Thyroid gland (tissue), 4 donors: ENCODE results near the gene TRAK1. TPM values are rescaled to one million over a fixed set of nuclear protein-coding genes. Genes with fewer than 3 reads are reported as not detected.

ENCODE experiments used
- DNase-seq, 2 donors: peaks; one replicate each; pipeline ENCODE4 v3.0.0-alpha.2; 2019
- H3K27ac ChIP-seq, 3 donors: fragments of 200-600 bp; sonication (generic); 1 replicate in 2 of 3; 2 replicates in 1 of 3; pipeline ENCODE4 v1.5.1; 2016 to 2019; ENCODE audit warnings: mild to moderate bottlenecking in 1 of 3, moderate library complexity in 1 of 3
- H3K27me3 ChIP-seq: fragments of 200-600 bp; sonication (generic); one replicate; pipeline ENCODE4 v1.5.1; 2019
- H3K36me3 ChIP-seq, 2 donors: fragments of 200-600 bp; sonication (generic); one replicate each; pipeline ENCODE4 v1.5.1; 2016 to 2019
- H3K4me1 ChIP-seq, 2 donors: fragments of 200-600 bp; sonication (generic); one replicate each; pipeline ENCODE4 v1.5.1; 2017 to 2019
- H3K4me3 ChIP-seq, 3 donors: fragments of 200-600 bp; sonication (generic); replicated peaks in 1 of 3; 1 replicate in 2 of 3; 2 replicates in 1 of 3; pipeline ENCODE4 v1.5.1; 2016; ENCODE audit warnings: mild to moderate bottlenecking in 1 of 3
- H3K9me3 ChIP-seq: fragments of 200-600 bp; sonication (generic); one replicate; pipeline ENCODE4 v1.5.1; 2017
- CTCF ChIP-seq, 6 experiments: fragments of 200-600 bp in 3 of 6; fragments of 450-650 bp in 3 of 6; sonication (generic) in 3 of 6; IDR thresholded peaks; one replicate each; pipeline ENCODE4 v1.5.1; 2016 to 2019; ENCODE audit warnings: antibody characterized with exemption in 6 of 6, mild to moderate bottlenecking in 2 of 6, inconsistent platforms in 1 of 6, moderate library complexity in 1 of 6
- POLR2A ChIP-seq, 2 donors: fragments of 450-650 bp; IDR thresholded peaks; one replicate each; pipeline ENCODE4 v1.6.1; 2017; ENCODE audit warnings: antibody characterized with exemption in 2 of 2, mild to moderate bottlenecking in 2 of 2, moderate library complexity in 1 of 2
- WGBS, 2 donors: methylation state at CpG; one replicate each; pipeline ENCODE4 v1.1.5; 2017; 5-methylcytosine and 5-hydroxymethylcytosine counted together
- intact Hi-C: fragments of 100-400 bp; cut with DNase I; formaldehyde crosslinking; loops from one replicate; pipeline ENCODE4 v1.15.1; 2023
- total RNA-seq, 4 donors: library from RNA; depleted of rRNA; stranded (reverse); fragments of >200 nt; gene quantifications; one replicate each; pipeline ENCODE4 v1.2.3, GENCODE V29; 2016

The TRAK1 gene
- total RNA-seq, 4 donors from 2014 or later: 46.1 to 87.8 (median 76.4) TPM

DNA sequence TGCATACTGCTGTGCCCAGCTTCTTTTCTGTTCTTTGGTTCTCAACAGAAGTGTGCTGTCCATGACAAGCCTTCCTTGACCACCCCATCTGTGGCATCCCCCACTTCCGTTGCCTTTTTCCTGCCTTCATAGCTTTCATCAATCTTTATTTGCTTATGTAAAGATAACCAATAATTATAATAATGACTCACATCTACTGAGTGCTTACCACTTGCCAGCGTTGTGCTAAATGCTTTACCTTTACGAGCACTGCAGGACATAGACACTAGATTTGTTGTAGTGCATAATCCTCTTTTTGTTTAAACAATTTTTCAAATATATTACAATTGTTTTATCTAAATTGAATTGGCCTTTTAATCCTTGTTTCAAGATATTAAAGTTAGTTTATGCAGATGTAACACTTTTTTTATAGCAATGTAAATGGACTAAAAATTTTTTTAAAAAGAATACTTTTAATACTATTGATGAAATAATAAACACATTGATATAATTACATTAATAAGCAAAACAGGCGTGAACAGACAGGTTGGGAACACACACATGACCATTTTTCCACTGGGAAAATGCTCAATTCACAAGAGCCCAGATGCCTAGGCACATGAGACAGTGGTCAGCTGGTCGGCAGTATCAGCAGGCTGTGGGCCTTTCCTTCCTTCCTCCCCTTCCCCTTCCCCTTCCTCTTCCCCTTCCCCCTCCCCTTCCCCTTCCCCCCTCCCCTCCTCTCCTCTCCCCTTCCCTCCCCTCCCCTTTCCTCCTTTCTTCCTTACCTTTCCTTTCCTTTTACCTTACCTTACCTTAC is 42.5 kb downstream of the TRAK1 start:
- Histone ChIP-seq H3K4me3 (no peak overlapping the region), H3K4me1 (peaks cover 14 to 21% of the 10 kb centered on the region in 2 donors), H3K9me3 (no peaks in the 10 kb centered on the region), H3K27me3 (no peaks in the 10 kb centered on the region), H3K36me3 (no peaks in the 10 kb centered on the region), H3K27ac (no peak overlapping the region)
- WGBS, 2 donors: 79 to 83% methylated on average over 5 of the region's 5 CpGs
- no peak for DNase-seq
- intact Hi-C loops: no loop called here
- TF ChIP-seq CTCF (IDR thresholded peaks at IDR 0.05) (no peak), POLR2A (IDR thresholded peaks at IDR 0.05) (no peak)

- Histone ChIP-seq H3K27me3 (no peaks in the 10 kb centered on the region), H3K27ac (no peak overlapping the region), H3K9me3 (no peaks in the 10 kb centered on the region), H3K4me1 (peaks cover 9 to 13% of the 10 kb centered on the region in 2 donors), H3K36me3 (no peaks in the 10 kb centered on the region), H3K4me3 (no peak overlapping the region)
- intact Hi-C loops: no loop called here
- WGBS, 2 donors: 85 to 90% methylated on average over 3 of the region's 3 CpGs
- DNase-seq: no peak
- TF ChIP-seq POLR2A (IDR thresholded peaks at IDR 0.05) (no peak), CTCF (IDR thresholded peaks at IDR 0.05) (no peak)
Measured at GRCh38 chr3:42134867-42135464, 43.8 kb downstream of the TRAK1 start.

DNA sequence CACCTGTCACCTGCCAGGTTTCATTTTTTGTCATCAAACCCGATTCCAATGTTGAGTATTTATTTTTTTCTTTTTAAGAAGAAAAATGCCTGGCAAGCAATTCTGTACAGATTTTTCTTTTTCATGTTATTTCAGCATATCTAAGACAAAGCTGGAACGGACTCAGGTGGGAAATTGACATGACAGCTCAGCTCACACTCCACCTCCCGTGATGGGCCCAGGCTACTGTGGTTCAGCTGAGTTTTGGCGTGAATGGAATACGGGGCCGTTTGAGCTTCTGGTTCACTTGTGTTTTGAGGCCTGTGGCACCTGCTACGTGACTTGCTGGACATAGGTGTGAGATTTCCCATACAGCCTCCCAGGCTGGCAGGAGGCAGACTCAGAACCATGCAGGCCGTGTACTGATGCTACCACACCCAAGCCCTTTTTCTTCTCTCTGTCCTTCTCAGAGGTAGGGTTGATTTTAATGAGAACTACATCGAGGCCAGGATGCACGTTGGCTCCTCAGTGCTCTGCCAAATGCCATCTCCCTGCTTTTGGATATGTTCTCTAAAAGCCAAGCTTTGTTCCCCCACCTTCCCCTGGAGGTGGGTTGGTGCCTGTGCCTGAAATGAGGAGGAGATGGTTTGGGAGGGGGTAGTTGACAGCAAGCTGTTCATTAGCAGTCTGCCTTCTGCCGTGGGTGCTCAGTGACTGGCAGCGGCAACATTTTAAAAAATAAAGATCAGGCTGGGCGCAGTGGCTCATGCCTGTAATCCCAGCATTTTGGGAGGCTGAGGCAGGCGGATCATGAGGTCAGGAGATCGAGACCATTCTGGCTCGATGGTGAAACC is 48.7 kb downstream of the TRAK1 start:
- TF ChIP-seq POLR2A (IDR thresholded peaks at IDR 0.05) (no peak), CTCF (IDR thresholded peaks at IDR 0.05) (no peak)
- no peaks in the 10 kb centered on the region for H3K9me3 ChIP-seq
- no peaks in the 10 kb centered on the region for H3K36me3 ChIP-seq
- H3K4me3 ChIP-seq: no peak overlapping the region
- no peaks in the 10 kb centered on the region for H3K27me3 ChIP-seq
- intact Hi-C loops: no loop called here
- WGBS, 2 donors: 94% methylated on average over 16 of the region's 16 CpGs
- DNase-seq: no peak
- no peak overlapping the region for H3K27ac ChIP-seq
- peaks cover 7 to 10% of the 10 kb centered on the region in 2 donors for H3K4me1 ChIP-seq

DNA sequence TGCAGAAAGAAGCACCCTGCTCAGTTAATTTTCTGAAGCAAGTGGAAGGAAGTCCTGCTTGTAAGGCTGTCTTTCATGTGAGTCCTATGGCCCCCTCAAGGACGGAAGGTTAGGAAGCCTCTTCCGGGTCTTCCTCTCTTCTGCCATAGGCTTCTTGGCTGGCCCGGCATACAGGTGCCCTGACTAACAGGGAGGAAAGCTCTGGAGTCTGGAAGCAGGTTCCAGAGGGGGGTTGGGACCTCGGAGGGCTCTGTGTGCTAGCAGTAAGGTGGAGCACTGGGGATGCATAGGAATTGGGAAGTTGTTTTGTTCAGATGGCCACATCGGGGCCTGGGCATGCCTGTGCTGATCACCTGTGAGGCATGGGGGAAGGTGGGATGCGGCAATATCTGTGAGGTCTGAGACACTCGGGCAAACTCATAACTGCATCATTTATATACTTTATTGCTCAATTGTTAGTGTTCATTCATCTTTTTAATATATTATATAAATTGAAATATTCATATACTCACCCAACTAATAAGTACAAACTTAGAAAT is 49.6 kb downstream of the TRAK1 start:
- DNase-seq: no peak
- intact Hi-C loops: no loop called here
- H3K27ac ChIP-seq: no peak overlapping the region
- no peaks in the 10 kb centered on the region for H3K9me3 ChIP-seq
- H3K27me3 ChIP-seq: no peaks in the 10 kb centered on the region
- TF ChIP-seq POLR2A (IDR thresholded peaks at IDR 0.05) (no peak), CTCF (IDR thresholded peaks at IDR 0.05) (no peak)
- H3K4me3 ChIP-seq: no peak overlapping the region
- H3K4me1 ChIP-seq: peaks cover 0 to 2% of the 10 kb centered on the region in 2 donors
- 85 to 91% methylated on average over 7 of the region's 7 CpGs for WGBS, 2 donors
- H3K36me3 ChIP-seq: no peaks in the 10 kb centered on the region
